ENCODE results near the gene ZNF41. TPM values are rescaled to one million over a fixed set of nuclear protein-coding genes. Genes with fewer than 3 reads are reported as not detected.

The ZNF41 gene
- total RNA-seq (2022; extraction: Qiagen RNA extraction): 3.7 to 4.3 TPM (median 4.0 TPM) in 5 replicates

DNA sequence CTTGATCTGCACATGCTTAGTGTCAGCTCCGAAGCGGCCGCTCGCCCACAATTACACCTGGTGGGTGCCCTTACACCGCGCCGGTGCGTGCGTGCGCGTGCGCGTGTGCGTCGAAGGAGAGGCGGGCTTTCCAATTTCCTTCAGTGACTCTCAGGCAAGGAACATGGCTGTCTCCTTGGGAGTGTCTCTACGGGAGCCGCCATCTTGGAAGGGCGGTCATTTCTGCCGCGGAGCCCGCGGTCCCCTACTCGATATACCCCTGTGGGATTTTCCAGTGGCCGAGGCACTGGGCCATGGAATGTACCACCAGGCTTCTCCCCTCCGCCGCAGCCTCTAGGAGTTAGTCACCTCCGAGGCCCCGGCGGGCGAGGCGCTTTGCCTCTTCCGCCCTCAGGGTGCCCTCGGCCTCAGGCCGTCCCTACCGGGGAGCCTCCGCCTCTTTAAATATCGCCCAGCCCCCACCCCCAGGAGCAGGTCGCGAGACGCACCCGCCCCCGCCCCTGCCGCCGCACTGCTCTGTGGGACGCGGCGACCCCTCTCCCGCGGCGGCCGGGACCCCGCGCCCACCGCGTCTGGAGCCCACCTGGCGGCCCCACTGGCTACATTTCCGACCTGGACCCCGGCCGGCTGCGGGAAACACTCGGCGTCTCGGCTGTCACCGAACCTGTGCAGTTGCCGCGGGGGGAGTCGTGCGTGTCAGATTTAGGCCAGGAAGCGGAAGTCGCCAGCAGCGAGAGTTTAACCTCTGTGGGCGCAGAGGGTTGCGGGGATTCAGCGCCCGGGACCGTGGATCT lies at the start of gene ZNF41:
Gene ZNF41 (minus strand): TSS at position 711 of the 794 bp plus-strand sequence. CDS start 15,741 bp downstream, outside the sequence.

Other genes with a start within 250 kb of the ZNF41 start
- not detected in 5 replicates for gene ZNF157, start 112.6 kb downstream of the ZNF41 start, total RNA-seq (2022; extraction: Qiagen RNA extraction)
- gene ARAF, start 78.0 kb upstream of the ZNF41 start, total RNA-seq (2022; extraction: Qiagen RNA extraction): 44.4 to 55.7 TPM (median 54.0 TPM) in 5 replicates
- 257 to 280 TPM (median 264 TPM) in 5 replicates for gene TIMP1, start 99.2 kb upstream of the ZNF41 start, total RNA-seq (2022; extraction: Qiagen RNA extraction)
- 0.15 to 0.36 TPM (median 0.22 TPM) in 5 replicates for gene SYN1, start 136.6 kb upstream of the ZNF41 start, total RNA-seq (2022; extraction: Qiagen RNA extraction)
- 0.17 to 1.2 TPM (median 0.75 TPM) in 5 replicates for gene CFP, start 146.7 kb upstream of the ZNF41 start, total RNA-seq (2022; extraction: Qiagen RNA extraction)
- gene ELK1, start 167.3 kb upstream of the ZNF41 start, total RNA-seq (2022; extraction: Qiagen RNA extraction): 29.4 to 38.8 TPM (median 37.6 TPM) in 5 replicates
- gene UXT, start 176.0 kb upstream of the ZNF41 start, total RNA-seq (2022; extraction: Qiagen RNA extraction): 171 to 187 TPM (median 181 TPM) in 5 replicates

Data from A549 treated with Mapracorat at 1 μM for 4 hours (cell line).